HepG2 (cell line): ENCODE measurements around the gene SRP14. TPM values are rescaled to one million over a fixed set of nuclear protein-coding genes. Genes with fewer than 3 reads are reported as not detected.

Experiments
- ARNT2 ChIP-seq: sonication (generic); formaldehyde crosslinking; IDR thresholded peaks from 2 replicates; pipeline ENCODE4 v1.8.0; 2022; ENCODE audit warnings: mild to moderate bottlenecking, low read depth, missing genetic modification reagents, moderate library complexity
- FOXA3 ChIP-seq: IDR thresholded peaks from 2 replicates; pipeline ENCODE4 v1.6.1; 2016; ENCODE audit warnings: missing genetic modification reagents, missing compliant biosample characterization
- HMGA1 ChIP-seq: sonication (generic); formaldehyde crosslinking; conservative IDR thresholded peaks from 2 replicates; pipeline ENCODE4 v1.4.0; 2020; ENCODE audit warnings: missing genetic modification reagents
- HNF4A ChIP-seq: sonication (generic); formaldehyde crosslinking; IDR thresholded peaks from 2 replicates; pipeline ENCODE4 v1.4.0; 2020; ENCODE audit warnings: missing genetic modification reagents
- HOXA3 ChIP-seq: sonication (generic); formaldehyde crosslinking; IDR thresholded peaks from 2 replicates; pipeline ENCODE4 v1.5.0; 2020; ENCODE audit warnings: missing genetic modification reagents
- KDM2A ChIP-seq: sonication (generic); formaldehyde crosslinking; IDR thresholded peaks from 2 replicates; pipeline ENCODE4 v1.4.0; 2020; ENCODE audit warnings: low read depth, missing genetic modification reagents, borderline replicate concordance
- NFE2 ChIP-seq: sonication (generic); formaldehyde crosslinking; IDR thresholded peaks from 2 replicates; pipeline ENCODE4 v1.4.0; 2020; ENCODE audit warnings: missing genetic modification reagents
- PAXIP1 ChIP-seq: sonication (generic); formaldehyde crosslinking; conservative IDR thresholded peaks from 2 replicates; pipeline ENCODE4 v1.4.0; 2020; ENCODE audit warnings: mild to moderate bottlenecking, missing genetic modification reagents, moderate library complexity
- RARA ChIP-seq: IDR thresholded peaks from 2 replicates; pipeline ENCODE4 v1.6.1; 2016; ENCODE audit warnings: missing genetic modification reagents, missing compliant biosample characterization
- SKIL ChIP-seq: sonication (generic); formaldehyde crosslinking; IDR thresholded peaks from 2 replicates; pipeline ENCODE4 v1.8.0; 2022; ENCODE audit warnings: missing genetic modification reagents, mild to moderate bottlenecking, moderate library complexity, borderline replicate concordance
- TFDP1 ChIP-seq: IDR thresholded peaks from 2 replicates; pipeline ENCODE4 v1.6.1; 2016; ENCODE audit warnings: missing compliant biosample characterization, missing genetic modification reagents, borderline replicate concordance
- THAP9 ChIP-seq: sonication (generic); formaldehyde crosslinking; IDR thresholded peaks from 2 replicates; pipeline ENCODE4; 2020; ENCODE audit warnings: missing genetic modification reagents, mild to moderate bottlenecking, borderline replicate concordance
- TOPORS ChIP-seq: sonication (generic); formaldehyde crosslinking; IDR thresholded peaks from 2 replicates; pipeline ENCODE4 v1.8.0; 2023; ENCODE audit warnings: mild to moderate bottlenecking, missing genetic modification reagents
- ZKSCAN8 ChIP-seq: IDR thresholded peaks from 2 replicates; pipeline ENCODE4 v1.6.1; 2016; ENCODE audit warnings: borderline replicate concordance, missing genetic modification reagents, missing compliant biosample characterization
- ZNF280B ChIP-seq: sonication (generic); formaldehyde crosslinking; IDR thresholded peaks from 2 replicates; pipeline ENCODE4 v1.5.0; 2020; ENCODE audit warnings: missing genetic modification reagents, mild to moderate bottlenecking, borderline replicate concordance
- ZNF558 ChIP-seq: sonication (generic); formaldehyde crosslinking; IDR thresholded peaks from 2 replicates; pipeline ENCODE4 v1.9.0; 2022; ENCODE audit warnings: mild to moderate bottlenecking, missing genetic modification reagents, borderline replicate concordance
- polyA plus RNA-seq, 8 experiments: library from polyadenylated mRNA; depleted of rRNA in 3 of 8; stranded (reverse) in 7 of 8; unstranded in 1 of 8; fragments of >200 nt; fragmentation: Illumina TruSeq in 4 of 8; extraction: Trizol in 4 of 8; gene quantifications; 2 replicates each; pipeline versions ENCODE4 v1.2.1 to v1.2.3, GENCODE V29; 2011 to 2016; ENCODE audit warnings: low read depth in 4 of 8, missing spikeins in 1 of 8, mixed read lengths in 1 of 8; ENCODE audit not compliant: insufficient read depth in 1 of 8
- total RNA-seq, 5 experiments: library from RNA; depleted of rRNA; stranded (reverse); fragments of >200 nt; fragmentation: Illumina TruSeq; extraction: Trizol; gene quantifications; 2 replicates each; pipeline ENCODE4 v1.2.3, GENCODE V29; 2016; ENCODE audit warnings: low read depth in 1 of 5

Gene SRP14
- total and polyA plus RNA-seq, 2 of the 13 experiments (the other 11 are each of a cell fraction or from before 2014, with no cell fraction given) = 208 to 356 TPM

- TF ChIP-seq HMGA1 (CRISPR knock-in tag) = no peak
- TF ChIP-seq NFE2 = no peak
- TF ChIP-seq SKIL (CRISPR knock-in tag) = no peak
- peak; percentile 87; the same call in 1 of the 2 replicates for TF ChIP-seq KDM2A (CRISPR knock-in tag)
- TF ChIP-seq ZKSCAN8 = peak; percentile 66; the same call in 1 of the 2 replicates
- TF ChIP-seq RARA (CRISPR knock-in tag) = peak; percentile 45
- TF ChIP-seq HOXA3 (CRISPR knock-in tag) = peak; percentile 77
- peak; percentile 47; the same call in 1 of the 2 replicates for TF ChIP-seq FOXA3
- peak; percentile 39; the same call in 1 of the 2 replicates for TF ChIP-seq THAP9 (CRISPR knock-in tag)
- TF ChIP-seq TOPORS (CRISPR knock-in tag) = no peak
- TF ChIP-seq TFDP1 = peak; percentile 62; the same call in 1 of the 2 replicates
- peak; percentile 65; the same call in 1 of the 2 replicates for TF ChIP-seq ZNF280B (CRISPR knock-in tag)
- no peak for TF ChIP-seq PAXIP1 (CRISPR knock-in tag)
- no peak for TF ChIP-seq ZNF558
- 0 out of 2 replicates have a peak, but pooled peaks have one; percentile 18 for TF ChIP-seq HNF4A (CRISPR knock-in tag)
- TF ChIP-seq ARNT2 (CRISPR knock-in tag) = no peak
Measured at GRCh38 chr15:40044717-40045571, 6.0 kb upstream of the SRP14 start (continued).
